Stimulated activated CD8-positive, alpha-beta memory T cell treated with anti-CD3 and anti-CD28 coated beads, Interleukin-4, amount 100 ng/mL, for 24 hours (primary cell): ENCODE data around the gene BPIFA3.

Experiments
- DNase-seq: peaks from one replicate; pipeline ENCODE4 v3.0.0-alpha.2; 2020; ENCODE audit warnings: low read depth

Gene BPIFA3

GRCh38 chr20:33262658-33263065, 45.5 kb downstream of the BPIFA3 start:
- no peak for DNase-seq

- no peak for DNase-seq
Observed at GRCh38 chr20:33263784-33264183, 46.6 kb downstream of the BPIFA3 start.

- no peak for DNase-seq
Observed at GRCh38 chr20:33267701-33268100, 50.5 kb downstream of the BPIFA3 start.

- no peak for DNase-seq
Observed at GRCh38 chr20:33272155-33272873, 55.2 kb downstream of the BPIFA3 start.

GRCh38 chr20:33273117-33273851, 56.1 kb downstream of the BPIFA3 start:
- no peak for DNase-seq

GRCh38 chr20:33275215-33275614, 58.1 kb downstream of the BPIFA3 start:
- no peak for DNase-seq

GRCh38 chr20:33275871-33276270, 58.7 kb downstream of the BPIFA3 start:
- no peak for DNase-seq

- no peak for DNase-seq
Observed at GRCh38 chr20:33276303-33277113, 59.4 kb downstream of the BPIFA3 start.
